Stimulated activated CD8-positive, alpha-beta memory T cell treated with anti-CD3 and anti-CD28 coated beads, Interleukin-12 subunit alpha, Interleukin-12 subunit beta, amount 100 ng/mL, for 24 hours (primary cell): Measurements from ENCODE around the gene ACSS1.

Experiments used
- DNase-seq: peaks from one replicate; pipeline ENCODE4 v3.0.0-alpha.2; 2020; ENCODE audit errors: extremely low read depth

The ACSS1 gene

DNA sequence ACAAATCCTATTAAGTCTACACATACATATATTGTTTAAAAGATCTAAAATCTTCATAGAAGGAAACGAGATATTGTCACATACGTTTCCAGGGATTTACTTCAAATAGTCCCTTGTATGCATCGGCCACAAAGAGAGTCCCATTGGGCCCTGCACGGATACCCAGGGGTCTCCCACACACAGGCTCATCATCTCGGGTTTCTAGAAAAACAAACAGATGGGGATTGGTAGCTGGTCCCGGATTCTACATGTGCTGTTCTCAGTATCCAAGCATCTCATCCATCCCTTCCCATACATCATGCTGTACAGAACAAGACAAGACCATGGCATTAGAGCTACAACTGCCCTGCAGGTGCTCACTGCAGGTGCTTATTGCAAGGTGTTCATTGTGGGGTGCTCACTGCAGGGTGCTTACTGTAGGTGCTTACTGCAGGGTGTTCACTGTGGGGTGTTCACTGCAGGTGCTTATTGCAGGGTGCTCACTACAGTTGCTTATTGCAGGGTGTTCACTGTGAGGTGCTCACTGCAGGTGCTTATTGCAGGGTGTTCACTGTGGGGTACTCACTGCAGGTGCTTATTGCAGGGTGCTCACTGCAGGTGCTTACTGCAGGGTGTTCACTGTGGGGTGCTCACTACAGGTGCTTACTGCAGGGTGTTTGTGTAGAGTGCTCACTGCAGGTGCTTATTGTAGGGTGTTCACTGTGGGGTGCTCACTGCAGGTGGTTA, 86.4 kb downstream of the ACSS1 start:
- no peak for DNase-seq

DNA sequence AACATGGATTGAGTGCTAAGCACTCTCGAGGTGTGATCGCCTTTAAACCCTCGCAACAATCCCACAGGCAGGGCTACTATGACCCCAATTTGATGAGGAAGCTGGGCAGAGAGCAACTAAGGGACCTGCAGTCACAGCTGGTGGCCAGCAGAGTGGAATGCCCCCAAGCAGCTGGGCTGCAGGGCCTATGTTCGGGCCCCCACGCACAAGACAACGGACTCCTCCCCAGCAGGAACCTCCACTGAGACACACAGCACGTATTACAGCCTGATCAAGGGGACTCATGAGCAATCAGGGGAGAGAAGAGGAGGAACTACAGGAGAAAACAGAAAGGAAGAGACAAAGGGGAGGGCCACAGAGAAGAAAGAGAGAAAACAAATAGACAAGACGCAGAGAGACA, 87.2 kb downstream of the ACSS1 start:
- no peak for DNase-seq

DNA sequence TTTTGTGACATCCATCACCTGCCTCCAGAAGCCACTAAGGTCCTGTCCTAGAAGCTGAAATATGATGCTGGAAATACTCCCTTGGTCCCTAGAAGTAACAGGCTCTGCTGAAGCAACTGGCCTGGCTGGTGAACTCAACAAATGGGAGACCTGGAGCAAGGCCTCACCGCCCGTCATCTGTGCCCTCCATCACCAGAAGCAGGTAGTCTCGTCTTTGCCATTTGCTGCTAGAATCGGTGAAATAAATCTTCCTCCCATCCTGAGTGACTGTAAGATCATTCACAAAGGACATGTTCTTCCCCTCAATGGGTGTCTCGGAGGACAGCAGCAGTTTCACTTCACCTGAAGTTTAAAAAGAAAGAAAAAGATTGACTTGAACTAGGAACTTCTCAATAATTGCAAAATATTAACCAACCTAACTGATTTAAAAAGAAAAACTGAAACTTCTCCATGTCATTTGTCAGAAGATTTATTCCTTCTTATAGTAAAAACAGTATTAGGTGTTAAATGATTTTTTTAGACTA, 87.8 kb downstream of the ACSS1 start:
- no peak for DNase-seq

DNA sequence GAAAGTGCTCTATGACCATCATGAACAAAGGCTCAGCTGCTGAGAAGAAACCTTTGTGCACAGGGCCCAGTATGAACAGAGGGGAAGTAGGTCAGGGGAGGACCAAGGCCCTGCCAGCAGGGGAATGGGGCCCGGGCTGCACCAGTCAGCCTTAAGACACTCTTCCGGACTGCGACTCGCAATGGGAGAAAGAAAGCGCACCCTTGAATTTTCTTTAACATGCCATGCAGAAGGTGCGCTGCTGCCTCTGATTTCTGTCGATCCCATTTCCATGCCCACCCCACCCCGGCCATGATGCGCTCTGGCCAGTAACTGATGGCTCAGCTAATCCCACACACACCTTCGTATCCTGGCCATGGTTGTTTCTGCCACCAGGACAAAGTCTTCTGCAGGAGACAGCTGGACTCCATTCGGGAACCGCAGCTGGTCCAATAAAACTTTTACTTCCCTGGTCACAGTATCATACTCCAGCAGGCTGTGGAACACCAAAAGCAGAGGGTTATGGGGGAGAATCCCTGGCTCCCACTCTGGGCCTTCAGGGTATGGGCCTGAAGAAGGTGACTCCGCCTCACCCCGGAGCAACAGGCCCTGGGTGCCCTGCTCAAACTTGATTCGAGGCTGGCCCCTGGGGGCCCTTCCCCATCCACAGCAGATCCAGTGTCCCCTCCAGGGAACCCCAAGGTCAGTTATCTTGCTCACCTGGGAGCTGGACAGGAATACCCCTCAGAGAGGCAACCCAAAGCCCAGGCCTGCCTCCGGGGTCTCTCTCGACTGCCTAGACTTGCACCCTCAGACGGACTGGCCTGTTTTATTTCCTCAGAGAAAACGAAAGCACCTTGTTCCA, 88.5 kb downstream of the ACSS1 start:
- DNase-seq, result no peak

DNA sequence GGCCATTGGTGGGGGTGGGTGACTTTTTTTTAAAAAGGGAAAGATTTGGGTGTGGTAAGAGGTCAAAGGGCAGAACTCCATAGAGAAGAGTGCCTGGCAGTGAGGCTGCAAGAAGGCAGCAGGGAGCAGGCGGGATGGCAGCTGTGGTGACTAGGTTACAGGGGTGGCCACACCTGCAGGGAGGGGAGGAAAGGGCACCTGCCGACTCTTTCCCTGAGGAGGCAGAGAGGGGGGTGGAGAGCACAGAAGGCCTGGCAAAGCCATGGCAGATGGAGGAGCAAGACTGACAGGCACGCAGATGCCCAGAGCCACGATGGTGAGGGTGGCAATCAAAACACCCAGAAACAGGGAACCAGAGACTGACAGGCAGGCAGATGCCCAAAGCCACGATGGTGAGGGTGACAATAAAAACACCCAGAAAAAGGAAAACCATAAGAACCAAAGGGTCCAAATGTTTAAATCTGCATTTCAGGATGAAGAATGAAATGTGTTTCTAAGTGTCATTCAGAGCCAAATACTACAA, 89.6 kb downstream of the ACSS1 start:
- DNase-seq, result no peak

DNA sequence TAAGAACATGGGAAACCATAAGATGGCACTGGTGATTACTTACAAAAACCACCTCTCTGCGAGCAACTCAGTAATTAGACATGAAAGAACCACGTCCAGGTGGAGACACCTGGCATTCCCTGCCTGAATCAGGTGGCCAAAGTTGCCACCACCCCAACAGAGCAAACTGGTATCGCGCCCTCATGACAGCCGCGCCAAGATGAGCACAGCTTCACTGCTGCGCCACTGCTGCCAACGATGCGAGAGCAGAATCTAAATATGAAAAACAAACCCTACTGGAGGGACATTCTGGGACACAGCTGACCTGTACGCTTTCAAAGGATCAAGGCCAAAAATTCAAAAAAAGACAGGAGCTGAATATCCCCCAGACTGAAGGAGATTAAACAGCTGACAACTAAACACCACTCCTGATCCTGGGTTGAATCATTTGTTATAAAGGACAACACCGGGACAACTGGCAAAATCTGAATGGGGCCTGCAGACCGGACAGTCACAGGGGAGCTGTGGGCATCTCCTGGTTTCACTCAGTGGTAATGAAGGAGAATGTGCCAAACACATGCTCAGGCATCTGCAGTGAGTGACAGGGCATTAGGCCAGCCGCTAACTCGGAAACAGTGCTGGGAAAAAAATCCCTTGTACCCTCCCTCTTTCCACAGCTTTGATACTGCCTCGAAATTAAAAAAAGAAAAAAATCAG, 91.5 kb downstream of the ACSS1 start:
- no peak for DNase-seq

DNA sequence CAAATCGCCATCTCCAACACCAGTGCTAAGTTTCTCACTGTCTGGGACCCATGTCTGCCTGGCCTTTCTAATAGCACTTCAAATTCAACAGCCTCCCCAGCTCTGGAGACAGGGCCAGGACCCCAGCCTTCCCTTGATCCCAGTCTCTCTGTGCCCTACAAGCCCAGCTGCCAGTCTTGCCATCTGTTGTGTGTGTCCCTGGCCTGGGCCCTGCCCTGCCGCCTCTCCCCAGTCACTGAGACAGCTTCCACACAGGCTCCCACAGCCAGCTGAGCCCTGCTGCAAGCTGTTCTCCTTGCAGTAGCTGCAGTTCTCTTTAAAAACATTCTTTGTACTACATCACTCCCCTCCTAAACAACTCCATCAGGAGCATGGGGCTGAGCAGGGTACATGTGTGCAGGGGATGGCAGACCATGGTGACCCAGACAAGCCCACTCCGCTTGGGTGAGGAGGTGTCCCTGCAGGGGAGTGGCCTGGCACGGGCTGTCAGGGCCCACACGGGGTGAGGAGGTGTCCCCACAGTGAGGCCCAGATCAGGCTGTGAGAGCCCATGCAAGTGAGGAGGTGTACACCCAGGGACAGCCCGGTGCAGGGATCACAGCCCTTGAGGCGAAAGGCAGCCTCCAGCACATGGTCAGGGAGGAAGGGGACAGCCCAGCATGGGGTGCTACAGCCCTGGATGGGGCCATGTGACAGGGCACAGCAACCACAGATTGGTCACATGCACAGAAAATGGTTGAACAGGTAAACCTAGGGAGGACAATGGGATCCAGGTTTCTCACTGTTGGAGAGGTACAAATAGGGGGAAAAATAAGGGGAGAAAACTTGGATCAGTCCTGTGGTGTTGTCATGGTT, 92.6 kb downstream of the ACSS1 start:
- no peak for DNase-seq

DNA sequence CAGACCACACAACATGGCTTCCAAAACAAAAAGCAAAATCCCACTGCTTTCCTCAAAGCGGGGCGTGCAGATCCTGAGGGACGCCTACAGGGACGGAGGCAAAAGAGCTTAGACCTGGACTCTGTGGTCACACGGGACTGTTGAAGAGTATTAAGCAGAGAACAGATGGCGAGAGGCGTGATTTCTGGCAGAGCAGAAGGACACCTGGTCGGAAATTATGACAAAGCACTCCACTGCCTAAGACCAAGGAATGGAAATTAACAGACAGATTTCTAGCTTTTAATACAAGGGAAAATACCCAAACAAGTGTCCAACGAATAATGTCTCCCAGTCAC, 93.5 kb downstream of the ACSS1 start:
- DNase-seq, result no peak

DNA sequence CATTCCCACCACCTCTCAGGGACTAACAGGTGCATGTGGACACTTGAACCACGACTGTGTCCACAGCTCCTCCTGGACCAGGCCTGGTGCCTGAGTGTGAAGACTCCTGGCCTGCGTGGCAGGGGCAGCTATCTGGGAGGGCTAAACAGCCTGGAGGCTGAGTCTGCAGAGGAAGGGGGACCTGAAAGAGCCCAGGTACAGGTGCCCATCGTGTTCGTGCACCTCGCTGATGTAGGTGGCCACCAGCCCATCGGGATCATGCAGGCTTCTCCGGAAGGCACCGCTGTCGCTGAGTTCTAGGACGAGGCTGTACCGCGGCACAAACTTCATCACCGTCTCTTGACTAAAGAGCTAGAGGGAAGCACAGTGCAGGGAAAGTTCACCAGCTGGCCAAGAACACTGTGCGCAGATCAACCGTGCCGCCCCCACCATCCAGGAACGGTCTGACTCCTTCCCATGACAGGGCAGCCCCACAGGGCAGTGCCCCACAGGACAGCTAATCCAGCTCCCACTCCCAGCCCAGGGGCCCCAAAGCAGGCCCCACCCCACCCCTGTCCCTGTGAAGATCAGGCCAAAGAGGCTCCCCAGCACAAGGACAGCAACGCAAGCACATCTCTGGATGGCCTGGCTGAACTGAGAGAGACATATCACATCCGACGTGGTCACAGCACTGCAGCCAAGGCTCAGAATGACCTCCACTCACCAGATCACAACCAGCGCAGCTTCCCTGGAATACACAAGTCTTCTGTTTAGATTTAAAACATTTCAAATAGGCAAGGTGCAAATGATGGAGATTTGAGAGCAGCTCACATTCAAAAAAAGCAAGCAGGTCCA, 94.0 kb downstream of the ACSS1 start:
- DNase-seq, result no peak

DNA sequence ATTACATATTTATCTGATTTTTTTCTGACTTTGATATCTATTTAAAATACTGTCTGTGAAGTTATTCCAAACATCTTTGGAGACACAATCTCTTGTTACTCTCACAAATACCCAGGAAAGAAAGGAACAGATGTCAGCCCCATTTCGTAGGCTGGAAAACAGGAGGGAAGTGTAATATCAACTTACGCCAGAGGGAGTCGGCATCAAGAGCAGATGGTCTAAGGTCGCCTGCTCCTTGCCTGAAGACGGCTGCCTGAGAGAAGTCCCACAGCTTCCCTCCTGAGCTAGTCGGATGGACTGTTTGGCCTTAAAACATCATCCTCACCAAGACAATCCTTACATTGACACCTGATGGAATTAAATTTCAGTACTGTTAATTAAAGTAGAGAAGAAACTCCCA, 95.4 kb downstream of the ACSS1 start:
- DNase-seq, result no peak

DNA sequence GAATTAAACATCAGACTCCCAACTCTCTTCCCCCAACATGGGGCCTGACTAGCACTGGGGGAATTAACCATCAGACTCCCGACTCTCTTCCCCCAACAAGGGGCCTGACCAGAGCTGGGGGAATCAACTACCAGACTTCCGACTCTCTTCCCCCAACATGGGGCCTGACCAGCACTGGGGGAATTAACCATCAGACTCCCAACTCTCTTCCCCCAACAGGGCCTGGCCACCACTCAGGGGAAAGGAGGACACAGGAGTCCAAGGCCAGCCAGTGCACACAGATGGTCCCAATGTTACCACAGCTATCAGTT, 95.8 kb downstream of the ACSS1 start:
- no peak for DNase-seq

DNA sequence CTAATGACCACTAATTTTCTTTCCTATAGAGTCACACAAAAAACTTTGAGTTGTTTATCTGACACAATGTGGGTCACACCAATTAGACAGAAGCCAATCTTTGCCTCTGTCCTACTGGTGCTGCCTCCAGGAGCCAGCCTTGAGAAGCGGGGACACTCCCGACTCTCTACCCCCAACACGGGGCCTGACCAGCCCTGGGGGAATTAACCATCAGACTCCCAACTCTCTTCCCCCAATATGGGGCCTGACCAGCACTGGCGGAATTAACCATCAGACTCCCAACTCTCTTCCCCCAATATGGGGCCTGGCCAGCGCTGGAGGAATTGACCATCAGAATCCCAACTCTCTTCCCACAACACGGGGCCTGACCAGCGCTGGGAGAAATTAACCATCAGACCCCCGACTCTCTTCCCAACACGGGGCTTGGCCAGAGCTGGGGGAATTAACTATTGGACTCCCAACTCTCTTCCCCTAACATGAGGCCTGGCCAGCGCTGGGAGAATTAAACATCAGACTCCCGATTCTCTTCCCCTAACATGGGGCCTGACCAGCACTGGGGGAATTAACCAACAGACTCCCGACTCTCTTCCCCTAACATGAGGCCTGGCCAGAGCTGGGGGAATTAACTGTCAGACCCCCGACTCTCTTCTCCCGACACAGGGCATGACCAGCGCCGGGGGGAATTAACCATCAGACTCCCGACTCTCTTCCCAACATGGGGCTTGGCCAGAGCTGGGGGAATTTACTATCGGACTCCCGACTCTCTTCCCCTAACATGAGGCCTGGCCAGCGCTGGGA, 96.4 kb downstream of the ACSS1 start:
- no peak for DNase-seq

DNA sequence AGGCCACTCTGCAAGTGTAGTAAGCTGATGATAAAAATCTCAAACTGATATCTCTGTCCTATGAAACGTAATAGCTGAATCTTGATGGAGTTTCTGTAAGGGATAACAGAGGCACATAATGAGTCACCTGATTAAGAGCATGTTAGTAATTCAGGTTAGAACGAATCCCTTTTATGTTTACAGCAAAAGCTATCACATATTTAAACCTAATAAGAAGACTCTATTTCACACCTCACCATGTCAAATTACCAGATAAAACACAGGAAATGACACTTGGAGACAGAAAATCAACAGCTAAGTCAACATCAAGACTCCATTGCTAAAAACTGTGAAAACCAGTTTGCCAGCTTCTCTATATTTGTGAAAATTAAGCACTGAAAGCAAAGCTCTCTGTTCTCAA, 97.1 kb downstream of the ACSS1 start:
- no peak for DNase-seq

DNA sequence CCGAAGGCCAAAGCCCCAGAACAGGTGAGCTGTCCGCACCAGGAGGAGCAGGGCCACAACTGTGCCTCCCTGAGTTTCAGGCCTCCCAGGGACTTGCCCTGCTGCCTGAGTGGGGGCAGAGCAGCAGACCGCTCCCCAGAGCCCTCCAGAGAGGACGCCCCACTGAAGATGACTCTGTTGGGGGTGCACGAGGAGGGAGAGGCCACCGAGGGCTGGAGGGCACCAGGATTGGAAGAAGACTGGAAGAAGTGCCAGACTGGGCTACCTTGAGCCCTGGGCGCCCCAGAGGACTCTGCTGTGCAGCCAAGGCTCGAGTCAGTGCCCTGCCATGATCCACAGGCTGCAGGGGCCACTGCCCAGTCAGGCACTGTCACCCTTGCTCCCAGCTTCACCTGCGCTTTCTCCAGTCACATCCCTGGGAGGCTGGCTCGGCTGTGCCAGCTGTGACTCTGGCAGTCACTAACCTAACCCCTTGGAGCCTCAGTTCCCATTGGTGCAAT, 97.6 kb downstream of the ACSS1 start:
- DNase-seq, result no peak

DNA sequence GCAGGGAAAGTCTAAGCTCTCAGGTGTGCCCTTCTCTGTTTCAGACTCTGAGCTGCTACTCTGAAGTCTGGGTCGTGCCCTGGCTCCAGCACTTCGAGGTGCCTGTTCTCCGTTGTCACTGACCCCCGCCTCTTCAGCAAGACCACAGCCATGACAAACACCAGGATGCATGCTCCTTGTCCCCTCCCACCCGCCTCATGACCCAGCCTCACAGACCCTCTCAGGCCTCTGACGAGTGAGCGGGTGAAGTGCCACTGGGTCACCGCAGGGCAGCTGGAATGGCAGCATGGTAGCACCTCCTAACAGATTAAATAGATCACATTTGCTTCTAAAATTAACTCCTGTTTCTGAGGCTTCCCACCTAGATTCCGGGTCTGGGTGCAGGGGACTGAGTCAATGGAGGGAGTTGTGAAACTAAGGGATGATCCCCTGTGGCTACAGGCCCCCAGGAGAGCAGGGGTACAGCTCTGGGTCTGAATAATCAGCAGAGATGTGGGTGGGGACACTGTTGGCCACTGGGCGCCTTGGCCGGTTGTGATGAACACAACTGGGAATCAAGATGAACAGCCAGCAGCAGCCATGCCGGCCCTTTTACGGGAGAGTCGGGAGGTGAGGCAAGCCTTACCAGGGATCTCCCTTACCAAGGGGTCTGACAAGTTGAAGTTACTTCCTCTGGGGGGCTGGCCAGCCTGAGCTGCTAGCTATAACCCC, 98.2 kb downstream of the ACSS1 start:
- DNase-seq, result no peak

DNA sequence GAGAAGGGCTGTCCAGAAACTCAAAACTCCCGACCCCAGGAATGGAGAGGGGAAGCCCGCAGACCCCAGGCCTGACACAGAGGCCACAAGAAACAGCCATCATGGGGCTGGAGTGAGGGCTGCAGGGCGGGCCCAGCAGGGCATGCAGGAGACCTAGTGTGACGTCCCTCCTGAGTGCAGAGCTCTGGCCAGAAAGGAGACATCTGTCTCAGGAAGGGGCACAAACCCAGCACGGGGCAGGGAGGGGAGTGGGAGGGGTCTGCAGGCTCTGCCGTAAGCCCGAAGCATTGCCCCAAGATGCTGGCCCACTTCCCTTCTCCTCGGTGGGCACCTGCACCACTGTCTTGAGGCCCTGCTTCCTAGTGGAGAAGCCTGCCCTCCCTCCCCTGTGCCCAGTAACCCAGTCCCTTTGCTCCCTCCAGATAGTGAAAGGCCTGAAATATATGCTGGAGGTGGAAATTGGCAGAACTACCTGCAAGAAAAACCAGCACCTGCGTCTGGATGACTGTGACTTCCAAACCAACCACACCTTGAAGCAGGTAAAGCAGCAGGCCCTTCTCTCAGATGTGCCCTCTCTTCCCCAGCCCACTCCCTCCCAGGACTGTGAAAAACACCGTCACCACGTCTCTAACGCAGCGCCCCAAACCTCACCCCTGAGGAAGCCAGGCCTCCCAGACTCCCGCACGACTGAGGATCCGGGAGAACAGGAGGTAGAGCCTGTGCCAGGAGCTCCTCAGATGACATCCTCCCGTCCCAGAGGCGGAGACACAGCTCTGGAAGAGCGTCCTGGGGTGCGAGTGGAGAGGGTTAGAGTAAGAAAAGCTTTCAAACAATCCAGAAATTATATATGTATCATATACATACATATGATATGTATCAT, 99.2 kb downstream of the ACSS1 start:
- no peak for DNase-seq

DNA sequence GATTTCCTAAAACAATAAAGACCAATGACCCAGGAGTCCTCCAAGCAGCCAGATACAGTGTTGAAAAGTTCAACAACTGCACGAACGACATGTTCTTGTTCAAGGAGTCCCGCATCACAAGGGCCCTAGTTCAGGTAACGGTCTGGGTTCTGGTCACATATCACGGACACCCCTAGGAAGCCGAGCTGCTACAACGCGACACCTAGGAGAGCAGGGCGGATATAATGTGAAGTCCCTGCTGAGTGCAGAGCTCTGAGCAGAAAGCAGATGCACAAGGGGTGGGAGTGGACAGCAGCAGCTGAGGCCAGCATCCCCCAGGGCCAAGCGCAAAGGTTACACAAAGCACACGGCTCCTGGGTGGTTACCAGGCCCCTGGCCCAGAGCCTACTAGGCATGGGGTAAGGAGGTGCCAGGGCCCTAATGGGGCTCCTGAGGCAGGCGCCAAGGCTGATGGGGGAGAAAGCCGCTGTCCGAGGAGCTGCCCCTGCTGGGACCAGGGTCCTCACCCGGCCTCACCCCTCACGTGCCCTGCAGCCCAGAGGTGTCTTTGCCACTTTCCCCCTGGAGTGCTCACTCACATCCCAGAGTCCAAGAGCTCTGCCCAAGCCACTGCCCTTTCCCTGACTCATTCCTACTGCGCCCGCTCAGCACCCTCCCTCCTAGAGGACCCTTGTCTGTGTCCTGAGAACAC, 100.5 kb downstream of the ACSS1 start:
- no peak for DNase-seq
